OCI-LY1 (cell line): Measurements from ENCODE around the gene GPR65.

Experiments used
- EZH2 ChIP-seq: fragments of 200-600 bp; sonication (generic), shearing (Covaris generic); IDR thresholded peaks from 2 replicates; pipeline ENCODE4 v1.8.0; 2017; ENCODE audit warnings: borderline replicate concordance, mixed run types, mild to moderate bottlenecking, antibody characterized with exemption, low read length, moderate library complexity, mixed read lengths
- TF ChIP-seq, protein P1 (sequence below): fragments of 200-600 bp; sonication (generic), shearing (Covaris generic); IDR thresholded peaks from 2 replicates; pipeline ENCODE4 v1.5.1; 2017; ENCODE audit warnings: mild to moderate bottlenecking, antibody characterized with exemption, low read length, moderate library complexity, mixed read lengths

DNA sequence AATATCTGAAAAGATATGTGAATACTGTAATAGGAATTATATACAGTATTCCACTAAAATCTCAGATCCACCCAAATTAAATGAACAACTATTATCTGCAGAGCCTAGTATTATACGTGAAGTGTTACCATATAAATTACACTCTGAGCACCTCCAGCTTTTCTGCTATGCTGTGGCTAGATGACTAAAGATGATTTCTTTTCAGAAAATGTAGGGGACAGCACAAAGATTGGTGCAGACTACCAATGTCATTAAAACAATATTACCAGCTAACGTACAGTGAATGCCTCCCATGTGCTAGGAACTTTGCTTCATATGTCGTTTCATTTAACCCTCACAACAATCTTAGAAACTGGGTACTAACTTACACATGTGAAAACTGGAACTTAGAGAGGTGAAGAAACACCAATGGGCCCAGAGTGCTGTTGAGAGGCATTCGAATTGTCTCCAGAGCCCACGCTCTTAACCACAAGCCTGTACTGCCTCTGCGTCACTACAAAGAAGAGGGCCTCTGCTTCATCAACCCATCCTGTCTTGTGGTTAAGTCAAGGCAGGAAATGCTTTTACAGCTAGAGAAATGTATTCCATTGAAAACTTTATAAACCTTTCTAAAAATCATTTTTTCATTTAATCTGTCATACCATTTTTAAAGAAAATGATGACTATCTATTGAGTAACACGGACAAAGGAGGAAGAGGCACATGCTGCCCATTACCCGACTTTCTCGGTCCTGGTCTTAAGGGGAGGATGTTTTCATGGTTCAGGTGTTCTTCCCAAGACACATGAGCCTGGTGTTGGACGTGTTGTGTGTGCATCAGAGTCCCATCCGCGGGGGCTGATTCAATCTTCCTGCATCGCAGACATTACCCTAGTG is 1.3 kb downstream of the GPR65 start:
- TF ChIP-seq, protein P1, sequence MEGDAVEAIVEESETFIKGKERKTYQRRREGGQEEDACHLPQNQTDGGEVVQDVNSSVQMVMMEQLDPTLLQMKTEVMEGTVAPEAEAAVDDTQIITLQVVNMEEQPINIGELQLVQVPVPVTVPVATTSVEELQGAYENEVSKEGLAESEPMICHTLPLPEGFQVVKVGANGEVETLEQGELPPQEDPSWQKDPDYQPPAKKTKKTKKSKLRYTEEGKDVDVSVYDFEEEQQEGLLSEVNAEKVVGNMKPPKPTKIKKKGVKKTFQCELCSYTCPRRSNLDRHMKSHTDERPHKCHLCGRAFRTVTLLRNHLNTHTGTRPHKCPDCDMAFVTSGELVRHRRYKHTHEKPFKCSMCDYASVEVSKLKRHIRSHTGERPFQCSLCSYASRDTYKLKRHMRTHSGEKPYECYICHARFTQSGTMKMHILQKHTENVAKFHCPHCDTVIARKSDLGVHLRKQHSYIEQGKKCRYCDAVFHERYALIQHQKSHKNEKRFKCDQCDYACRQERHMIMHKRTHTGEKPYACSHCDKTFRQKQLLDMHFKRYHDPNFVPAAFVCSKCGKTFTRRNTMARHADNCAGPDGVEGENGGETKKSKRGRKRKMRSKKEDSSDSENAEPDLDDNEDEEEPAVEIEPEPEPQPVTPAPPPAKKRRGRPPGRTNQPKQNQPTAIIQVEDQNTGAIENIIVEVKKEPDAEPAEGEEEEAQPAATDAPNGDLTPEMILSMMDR, result no peak
- TF ChIP-seq EZH2, result no peak
